H1 (cell line): Measurements from ENCODE around the gene ZRANB3. TPM values are rescaled to one million over a fixed set of nuclear protein-coding genes. Genes with fewer than 3 reads are reported as not detected.

Experiments used
- CTCF ChIA-PET: fragments of 300-600 bp; sonication (Branson Sonifier 250); formaldehyde crosslinking; loops from one replicate; lab custom pipeline; 2021; ENCODE audit not compliant: partially characterized antibody; lab: Charles Lee
- POLR2A ChIA-PET: fragments of 300-600 bp; sonication (Branson Sonifier 250); formaldehyde crosslinking; loops from one replicate; lab custom pipeline; 2021; ENCODE audit warnings: inconsistent platforms; ENCODE audit not compliant: partially characterized antibody; lab: Charles Lee
- DNase-seq, 2 experiments: peaks; one replicate each; pipeline versions ENCODE4 v3.0.0 to v3.0.0-alpha.2; 2010 to 2022; ENCODE audit warnings: low spot score in 2 of 2, low read depth in 1 of 2, mixed read lengths in 1 of 2
- FAIRE-seq: peaks from 2 replicates; lab custom pipeline; 2011; peaks lifted over from hg19 to GRCh38; lab: Jason Lieb, UNC
- H2AFZ ChIP-seq: 2 replicates; pipeline ENCODE4 v1.8.1; 2012; ENCODE audit warnings: low read length, inconsistent platforms
- H2AK5ac ChIP-seq: 2 replicates; pipeline ENCODE4 v1.6.1; 2013; ENCODE audit warnings: low read depth, low read length
- H2BK120ac ChIP-seq: replicated peaks from 2 replicates; pipeline ENCODE3; 2013; ENCODE audit warnings: low read depth, low read length, inconsistent platforms
- H2BK12ac ChIP-seq: 2 replicates; pipeline ENCODE4 v1.6.1; 2013; ENCODE audit warnings: low read depth, low read length
- H2BK15ac ChIP-seq: 2 replicates; pipeline ENCODE4 v1.6.1; 2013; ENCODE audit warnings: low read length
- H2BK20ac ChIP-seq: 2 replicates; pipeline ENCODE4 v1.6.1; 2013; ENCODE audit warnings: low read length
- H2BK5ac ChIP-seq: 2 replicates; pipeline ENCODE4 v1.6.1; 2013; ENCODE audit warnings: low read depth, low read length
- H3K14ac ChIP-seq: 2 replicates; pipeline ENCODE4 v1.6.1; 2013; ENCODE audit warnings: inconsistent platforms; ENCODE audit not compliant: insufficient read length
- H3K18ac ChIP-seq: 2 replicates; pipeline ENCODE4 v1.6.1; 2013; ENCODE audit warnings: low read length; ENCODE audit errors: extremely low read depth
- H3K23ac ChIP-seq: 2 replicates; pipeline ENCODE4 v1.6.1; 2013; ENCODE audit warnings: inconsistent platforms; ENCODE audit not compliant: insufficient read length
- H3K23me2 ChIP-seq: 2 replicates; pipeline ENCODE4 v1.6.1; 2013; ENCODE audit warnings: low read depth, low read length
- H3K27ac ChIP-seq: 2 replicates; pipeline ENCODE4 v1.6.1; 2011; ENCODE audit warnings: low read depth, low read length, inconsistent platforms
- H3K27me3 ChIP-seq, 4 experiments: replicated peaks in 1 of 4; 1 replicate in 1 of 4; 2 replicates in 3 of 4; pipeline versions ENCODE4 v1.6.1 to v1.8.1; 2011 to 2013; ENCODE audit warnings: low read length in 3 of 4, mild to moderate bottlenecking in 3 of 4, inconsistent platforms in 2 of 4, mixed read lengths in 2 of 4, moderate library complexity in 1 of 4; ENCODE audit not compliant: control insufficient read depth in 3 of 4, insufficient read depth in 3 of 4; ENCODE audit errors: extremely low read depth in 1 of 4
- H3K36me3 ChIP-seq, 4 experiments: 2 replicates each; pipeline versions ENCODE4 v1.6.1 to v1.8.1; 2011 to 2013; ENCODE audit warnings: mild to moderate bottlenecking in 4 of 4, low read length in 3 of 4, moderate library complexity in 2 of 4, control low read depth in 1 of 4, inconsistent platforms in 1 of 4; ENCODE audit not compliant: insufficient read depth in 4 of 4, control insufficient read depth in 2 of 4
- H3K4ac ChIP-seq: replicated peaks from 2 replicates; pipeline ENCODE3; 2013; ENCODE audit warnings: low read length, low read depth, mixed read lengths, inconsistent platforms; ENCODE audit not compliant: insufficient read length
- H3K4me1 ChIP-seq, 4 experiments: replicated peaks in 1 of 4; 1 replicate in 1 of 4; 2 replicates in 3 of 4; pipeline versions ENCODE4 v1.6.1 to v1.8.1; 2011 to 2013; ENCODE audit warnings: low read length in 3 of 4, inconsistent platforms in 2 of 4, mixed read lengths in 1 of 4; ENCODE audit not compliant: insufficient read depth in 4 of 4, control insufficient read depth in 3 of 4
- H3K4me2 ChIP-seq, 2 experiments: 2 replicates each; pipeline versions ENCODE4 v1.6.1 to v1.8.1; 2011 to 2013; ENCODE audit warnings: low read depth in 2 of 2, low read length in 2 of 2, control low read depth in 1 of 2, inconsistent platforms in 1 of 2, mild to moderate bottlenecking in 1 of 2; ENCODE audit not compliant: insufficient read depth in 1 of 2
- H3K4me3 ChIP-seq, 4 experiments: fragments of 200-600, 300-600 bp in 1 of 4; sonication (generic), shearing (Covaris generic), sonication (Bioruptor Twin) in 1 of 4; 2 replicates each; pipeline versions ENCODE4 v1.5.1 to v1.8.1; 2011 to 2016; ENCODE audit warnings: low read length in 4 of 4, low read depth in 3 of 4, control low read depth in 2 of 4, inconsistent platforms in 2 of 4, mild to moderate bottlenecking in 2 of 4, mixed read lengths in 1 of 4, moderate library complexity in 1 of 4; ENCODE audit not compliant: insufficient read depth in 2 of 4; ENCODE audit errors: extremely low read depth in 1 of 4
- H3K56ac ChIP-seq: replicated peaks from 2 replicates; pipeline ENCODE3; 2013; ENCODE audit warnings: low read depth, mild to moderate bottlenecking, mixed read lengths, low read length, inconsistent platforms; ENCODE audit not compliant: insufficient read length
- H3K79me1 ChIP-seq: 2 replicates; pipeline ENCODE4 v1.6.1; 2013; ENCODE audit warnings: low read depth, low read length, control low read depth
- H3K79me2 ChIP-seq, 2 experiments: 2 replicates each; pipeline versions ENCODE4 v1.6.1 to v1.8.1; 2012 to 2013; ENCODE audit warnings: low read length in 2 of 2, mild to moderate bottlenecking in 2 of 2, inconsistent platforms in 1 of 2; ENCODE audit not compliant: insufficient read depth in 2 of 2, control insufficient read depth in 1 of 2
- H3K9ac ChIP-seq, 4 experiments: replicated peaks in 1 of 4; 1 replicate in 1 of 4; 2 replicates in 3 of 4; pipeline versions ENCODE4 v1.6.1 to v1.8.1; 2011 to 2013; ENCODE audit warnings: low read depth in 3 of 4, low read length in 3 of 4, control low read depth in 2 of 4, mild to moderate bottlenecking in 2 of 4, moderate library complexity in 2 of 4, inconsistent platforms in 1 of 4; ENCODE audit errors: extremely low read depth in 1 of 4
- H3K9me3 ChIP-seq, 2 experiments: 2 replicates each; pipeline versions ENCODE4 v1.6.1 to v1.8.1; 2012 to 2013; ENCODE audit warnings: mild to moderate bottlenecking in 2 of 2, moderate library complexity in 2 of 2, control low read depth in 1 of 2, inconsistent platforms in 1 of 2, low read depth in 1 of 2, low read length in 1 of 2, mixed read lengths in 1 of 2; ENCODE audit not compliant: insufficient read depth in 2 of 2
- H4K20me1 ChIP-seq, 2 experiments: replicated peaks in 1 of 2; 2 replicates each; pipeline versions ENCODE3 to v1.8.1; 2011 to 2013; ENCODE audit warnings: inconsistent platforms in 2 of 2, low read length in 2 of 2, mild to moderate bottlenecking in 1 of 2; ENCODE audit not compliant: insufficient read depth in 2 of 2, control insufficient read depth in 1 of 2
- H4K5ac ChIP-seq: 2 replicates; pipeline ENCODE4 v1.6.1; 2013; ENCODE audit warnings: low read length, low read depth, mixed read lengths, inconsistent platforms; ENCODE audit not compliant: insufficient read length
- H4K8ac ChIP-seq: 2 replicates; pipeline ENCODE4 v1.8.0; 2013; ENCODE audit warnings: mild to moderate bottlenecking, moderate library complexity, low read length, inconsistent platforms; ENCODE audit not compliant: insufficient read depth; ENCODE audit errors: extremely low read depth
- H4K91ac ChIP-seq: replicated peaks from 2 replicates; pipeline ENCODE3; 2013; ENCODE audit warnings: low read length, mixed read lengths, inconsistent platforms; ENCODE audit not compliant: insufficient read length
- FOSL1 ChIP-seq: IDR thresholded peaks from 2 replicates; pipeline ENCODE4 v1.6.1; 2011; ENCODE audit warnings: mild to moderate bottlenecking, low read depth, low read length, moderate library complexity; ENCODE audit not compliant: insufficient read depth
- NRF1 ChIP-seq: IDR thresholded peaks from 2 replicates; pipeline ENCODE4 v1.6.1; 2011; ENCODE audit warnings: mild to moderate bottlenecking, low read depth, low read length, improper control_type of control experiment
- TBP ChIP-seq: IDR thresholded peaks from 2 replicates; pipeline ENCODE4 v1.6.1; 2011; ENCODE audit warnings: low read depth, low read length, improper control_type of control experiment
- TCF12 ChIP-seq: IDR thresholded peaks from 2 replicates; pipeline ENCODE4 v1.6.1; 2011; ENCODE audit warnings: low read depth, mild to moderate bottlenecking, low read length
- polyA plus RNA-seq, 7 experiments: library from polyadenylated mRNA; depleted of rRNA in 3 of 7; stranded (reverse) in 5 of 7; unstranded in 2 of 7; fragments of >200 nt in 5 of 7; fragments of 200-250 nt in 2 of 7; gene quantifications; 1 replicate in 5 of 7; 2 replicates in 1 of 7; 4 replicates in 1 of 7; pipeline versions ENCODE4 v1.2.1 to v1.2.3, GENCODE V29; 2011 to 2013; ENCODE audit warnings: missing spikeins in 2 of 7, mixed read lengths in 2 of 7
- total RNA-seq: library from RNA; stranded (reverse); fragmentation: NEBNext Ultra II Directional; extraction: Animal tissue kit (Norgen Biotek cat#: 25700); gene quantifications from 2 replicates; pipeline ENCODE4 v1.2.1, GENCODE V29; 2021

ZRANB3 gene
- total and polyA plus RNA-seq, 2 of the 8 experiments (the other 6 are each of a cell fraction or from before 2014, with no cell fraction given) = 4.5 to 19.3 TPM

GRCh38 chr2:135245071-135245470 is 285.9 kb downstream of the ZRANB3 start:
- no peak overlapping the region for H2BK15ac ChIP-seq
- H4K20me1 ChIP-seq = no peaks in the 10 kb centered on the region
- H2BK120ac ChIP-seq = no peak overlapping the region
- H3K27me3 ChIP-seq = no peaks in the 10 kb centered on the region
- no peak overlapping the region for H2BK12ac ChIP-seq
- no peak overlapping the region for H3K4ac ChIP-seq
- H2BK5ac ChIP-seq = no peak overlapping the region
- CTCF ChIA-PET = interaction anchor here (1.0 to 1.2 kb wide), 2 partner anchors 13 to 14 kb away, joined by 3 to 4 read pairs; no protein-coding TSS in a partner anchor
- DNase-seq (no peak), FAIRE-seq (no peak)
- H2BK20ac ChIP-seq = no peak overlapping the region
- H3K18ac ChIP-seq = no peak overlapping the region
- H3K4me2 ChIP-seq = no peak overlapping the region
- POLR2A ChIA-PET = no interaction called here
- H3K27ac ChIP-seq = no peak overlapping the region
- no peaks in the 10 kb centered on the region for H3K23me2 ChIP-seq
- no peaks in the 10 kb centered on the region for H3K36me3 ChIP-seq
- H4K5ac ChIP-seq = no peak overlapping the region
- no peak overlapping the region for H3K14ac ChIP-seq
- H2AK5ac ChIP-seq = no peak overlapping the region
- no peak overlapping the region for H3K56ac ChIP-seq
- H3K79me2 ChIP-seq = no peaks in the 10 kb centered on the region
- no peaks in the 10 kb centered on the region for H3K4me1 ChIP-seq
- H3K23ac ChIP-seq = no peak overlapping the region
- no peaks in the 10 kb centered on the region for H3K79me1 ChIP-seq
- H3K4me3 ChIP-seq = no peak overlapping the region
- H3K9me3 ChIP-seq = no peaks in the 10 kb centered on the region
- no peak overlapping the region for H2AFZ ChIP-seq
- H4K8ac ChIP-seq = no peak overlapping the region
- no peak overlapping the region for H4K91ac ChIP-seq
- H3K9ac ChIP-seq = no peak overlapping the region
- TF ChIP-seq TBP (no peak), FOSL1 (no peak), NRF1 (no peak), TCF12 (no peak)
